AG04450 (cell line): ENCODE measurements around the gene EVC2. TPM values are rescaled to one million over a fixed set of nuclear protein-coding genes. Genes with fewer than 3 reads are reported as not detected.

Experiments
- CTCF ChIA-PET: fragments of 300-600, 350-600 bp; formaldehyde crosslinking; extraction: SDS; loops from one replicate; lab custom pipeline; 2022; ENCODE audit warnings: antibody characterized with exemption, inconsistent platforms; lab: Charles Lee
- POLR2A ChIA-PET: fragments of 350-600 bp; formaldehyde crosslinking; extraction: SDS; loops from one replicate; lab custom pipeline; 2021; ENCODE audit warnings: antibody characterized with exemption, inconsistent platforms; lab: Yijun Ruan, JAX
- DNase-seq: peaks from one replicate; pipeline ENCODE4 v3.0.0-alpha.2; 2011; ENCODE audit warnings: low read depth, low spot score
- H3K27ac ChIP-seq: one replicate; pipeline ENCODE4 v1.5.1; 2012; ENCODE audit warnings: low read depth, low read length, control low read depth
- H3K27me3 ChIP-seq: one replicate; pipeline ENCODE4 v1.6.0; 2012; ENCODE audit warnings: low read length; ENCODE audit not compliant: control insufficient read depth, insufficient read depth
- H3K4me3 ChIP-seq: 2 replicates; pipeline ENCODE4 v1.5.1; 2011; ENCODE audit warnings: mild to moderate bottlenecking, low read depth, low read length, control low read depth
- H3K9me3 ChIP-seq: 2 replicates; pipeline ENCODE4 v1.5.1; 2012; ENCODE audit warnings: low read length; ENCODE audit not compliant: control insufficient read depth, insufficient read depth
- polyA plus RNA-seq: library from polyadenylated mRNA; depleted of rRNA; stranded (reverse); fragments of >200 nt; gene quantifications from 2 replicates; pipeline ENCODE4 v1.2.3, GENCODE V29; 2011
- TF ChIP-seq, protein P1 (sequence below): IDR thresholded peaks from 2 replicates; pipeline ENCODE4 v1.5.1; 2011; ENCODE audit warnings: low read depth, low read length, control low read depth, inconsistent platforms

Gene EVC2
- polyA plus RNA-seq, 1 experiment, result 2.1 TPM

DNA sequence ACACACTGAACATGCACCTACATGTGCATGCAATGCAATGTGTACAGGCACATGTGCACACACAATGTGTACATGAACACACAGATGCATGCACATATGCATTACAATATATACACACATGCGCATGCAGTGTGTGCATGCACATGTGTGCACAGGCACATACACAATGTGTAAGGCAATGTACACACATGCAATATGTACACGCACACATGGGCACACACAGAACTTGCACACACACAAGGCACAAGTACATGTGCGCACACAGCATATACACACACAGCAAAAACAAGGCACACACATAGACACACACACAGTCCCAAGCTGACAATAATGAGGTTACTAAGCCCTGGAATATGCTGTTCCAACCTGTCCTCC lies 76.3 kb downstream of the EVC2 start:
- DNase-seq, result no peak
- Histone ChIP-seq H3K9me3 (0 out of 2 replicates have a peak, but pooled peaks cover 2% of the 10 kb centered on the region), H3K27ac (no peak overlapping the region), H3K27me3 (no peaks in the 10 kb centered on the region), H3K4me3 (no peak overlapping the region)
- ChIA-PET POLR2A (no interaction called here), CTCF (interaction anchor here (1.5 kb wide), 1 partner anchor 181 kb away, joined by 4 read pairs; no protein-coding TSS in a partner anchor)
- TF ChIP-seq, protein P1, sequence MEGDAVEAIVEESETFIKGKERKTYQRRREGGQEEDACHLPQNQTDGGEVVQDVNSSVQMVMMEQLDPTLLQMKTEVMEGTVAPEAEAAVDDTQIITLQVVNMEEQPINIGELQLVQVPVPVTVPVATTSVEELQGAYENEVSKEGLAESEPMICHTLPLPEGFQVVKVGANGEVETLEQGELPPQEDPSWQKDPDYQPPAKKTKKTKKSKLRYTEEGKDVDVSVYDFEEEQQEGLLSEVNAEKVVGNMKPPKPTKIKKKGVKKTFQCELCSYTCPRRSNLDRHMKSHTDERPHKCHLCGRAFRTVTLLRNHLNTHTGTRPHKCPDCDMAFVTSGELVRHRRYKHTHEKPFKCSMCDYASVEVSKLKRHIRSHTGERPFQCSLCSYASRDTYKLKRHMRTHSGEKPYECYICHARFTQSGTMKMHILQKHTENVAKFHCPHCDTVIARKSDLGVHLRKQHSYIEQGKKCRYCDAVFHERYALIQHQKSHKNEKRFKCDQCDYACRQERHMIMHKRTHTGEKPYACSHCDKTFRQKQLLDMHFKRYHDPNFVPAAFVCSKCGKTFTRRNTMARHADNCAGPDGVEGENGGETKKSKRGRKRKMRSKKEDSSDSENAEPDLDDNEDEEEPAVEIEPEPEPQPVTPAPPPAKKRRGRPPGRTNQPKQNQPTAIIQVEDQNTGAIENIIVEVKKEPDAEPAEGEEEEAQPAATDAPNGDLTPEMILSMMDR, result no peak

DNA sequence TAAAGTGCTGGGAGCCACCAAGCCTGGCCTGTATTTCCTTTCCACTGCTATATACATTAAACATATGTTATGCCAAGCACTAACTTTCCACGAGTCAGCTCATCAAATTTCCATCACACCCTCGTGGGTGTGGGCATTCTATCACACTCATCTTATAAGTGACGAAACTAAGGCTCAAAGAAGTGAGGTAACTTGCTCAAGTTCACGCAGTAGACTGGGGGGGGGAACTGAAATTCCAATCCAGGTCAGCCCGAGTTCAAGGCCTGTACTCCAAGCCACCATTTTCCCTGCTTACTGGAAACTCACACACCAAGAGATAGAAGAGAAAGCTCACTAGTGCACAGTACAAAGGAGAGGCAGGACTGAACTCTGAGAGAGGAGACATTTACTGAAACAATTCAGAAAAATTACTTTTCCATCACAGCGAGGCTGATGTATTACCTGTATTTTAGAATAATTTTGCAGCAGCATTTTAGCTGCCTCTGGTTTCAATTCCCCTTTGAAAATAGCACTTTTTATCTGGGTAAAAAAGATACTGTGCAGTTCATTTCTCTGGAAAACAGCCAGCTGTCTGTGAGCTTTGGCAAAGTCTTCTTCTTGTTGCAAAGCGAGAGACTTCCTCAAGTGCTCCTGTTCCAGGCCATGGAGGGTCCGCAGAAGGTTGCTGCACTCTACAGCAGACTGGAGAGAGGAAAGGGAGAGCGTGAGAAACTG lies 76.8 kb downstream of the EVC2 start:
- Histone ChIP-seq H3K27me3 (no peaks in the 10 kb centered on the region), H3K9me3 (0 out of 2 replicates have a peak, but pooled peaks cover 2% of the 10 kb centered on the region), H3K4me3 (no peak overlapping the region), H3K27ac (no peak overlapping the region)
- ChIA-PET CTCF (interaction anchor here (1.5 kb wide), 1 partner anchor 182 kb away, joined by 4 read pairs; no protein-coding TSS in a partner anchor), POLR2A (no interaction called here)
- TF ChIP-seq, protein P1, result no peak
- no peak for DNase-seq

DNA sequence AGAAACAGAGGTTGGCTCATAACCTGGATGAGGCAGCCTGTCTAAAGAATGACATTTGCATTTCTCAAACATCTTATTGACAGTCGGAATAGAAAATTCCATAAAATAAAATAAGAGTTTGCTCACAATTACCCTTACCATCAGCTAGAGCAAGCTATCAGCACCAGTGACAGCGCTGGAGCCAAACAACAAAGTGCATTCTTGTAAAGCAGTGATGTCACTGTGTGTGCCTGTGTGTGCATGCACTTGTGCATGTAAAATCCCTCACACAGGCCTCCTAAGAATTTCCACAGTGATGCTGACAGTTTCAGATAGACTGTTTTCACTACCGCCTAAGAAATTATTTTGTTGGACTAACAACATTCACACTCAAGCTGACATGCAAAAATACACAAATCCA lies 77.6 kb downstream of the EVC2 start:
- Histone ChIP-seq H3K9me3 (0 out of 2 replicates have a peak, but pooled peaks cover 2% of the 10 kb centered on the region), H3K4me3 (no peak overlapping the region), H3K27ac (no peak overlapping the region), H3K27me3 (no peaks in the 10 kb centered on the region)
- no peak for DNase-seq
- CTCF ChIA-PET, result interaction anchor here (1.5 kb wide), 1 partner anchor 183 kb away, joined by 4 read pairs; no protein-coding TSS in a partner anchor
- TF ChIP-seq, protein P1, result no peak
- POLR2A ChIA-PET, result no interaction called here

DNA sequence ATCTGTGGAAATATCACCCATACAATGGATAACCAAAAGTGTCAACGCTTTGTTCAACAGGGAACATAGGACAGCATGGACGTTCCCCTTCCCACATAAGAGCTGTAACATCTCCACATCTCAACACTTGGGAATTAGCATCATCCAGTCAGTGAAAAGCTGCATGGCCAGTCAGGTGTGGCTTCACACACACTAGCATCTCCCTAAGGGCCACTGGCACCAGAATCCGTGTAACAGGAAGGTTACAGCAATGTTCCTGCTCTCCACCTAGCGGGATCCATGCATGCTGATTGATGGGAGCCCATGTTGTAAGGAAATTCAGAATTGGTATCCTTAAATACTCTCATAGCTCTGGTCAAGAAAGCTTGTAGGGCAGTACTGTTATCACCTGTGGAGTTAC lies 78.8 kb downstream of the EVC2 start:
- H3K27me3 ChIP-seq, result no peaks in the 10 kb centered on the region
- TF ChIP-seq, protein P1, result no peak
- H3K27ac ChIP-seq, result no peak overlapping the region
- CTCF ChIA-PET, result interaction anchor here (0.6 kb wide), 1 partner anchor 184 kb away, joined by 3 read pairs; no protein-coding TSS in a partner anchor
- POLR2A ChIA-PET, result no interaction called here
- no peak for DNase-seq
- 0 out of 2 replicates have a peak, but pooled peaks cover 2% of the 10 kb centered on the region for H3K9me3 ChIP-seq
- H3K4me3 ChIP-seq, result no peak overlapping the region

DNA sequence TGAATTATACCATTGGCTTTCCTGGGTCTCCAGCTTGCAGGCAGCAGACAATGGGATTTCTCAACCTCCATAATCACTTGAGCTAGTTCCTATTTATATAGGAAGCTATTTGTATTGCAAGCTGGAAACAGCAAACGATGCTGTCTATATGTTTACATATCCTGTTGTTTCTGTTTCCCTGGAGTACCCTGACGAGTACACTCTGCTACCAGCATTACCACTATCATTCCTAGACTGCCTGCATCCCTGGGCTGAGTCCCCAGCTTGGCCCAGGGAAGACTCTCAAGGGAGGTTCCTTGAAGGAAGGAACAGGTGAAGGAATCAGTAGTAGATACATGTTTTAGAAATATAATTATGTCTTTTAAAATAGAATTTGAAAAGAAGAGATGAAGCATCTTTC lies 81.4 kb downstream of the EVC2 start:
- no peak overlapping the region for H3K4me3 ChIP-seq
- ChIA-PET POLR2A (no interaction called here), CTCF (no interaction called here)
- TF ChIP-seq, protein P1, result no peak
- no peaks in the 10 kb centered on the region for H3K27me3 ChIP-seq
- no peak for DNase-seq
- no peak overlapping the region for H3K27ac ChIP-seq
- H3K9me3 ChIP-seq, result no peaks in the 10 kb centered on the region
